Eye (tissue), 1 donor: ENCODE results near the gene KHDRBS2.

Experiments
- DNase-seq: peaks from one replicate; pipeline ENCODE4 v3.0.0-alpha.2; 2015

The KHDRBS2 gene

DNA sequence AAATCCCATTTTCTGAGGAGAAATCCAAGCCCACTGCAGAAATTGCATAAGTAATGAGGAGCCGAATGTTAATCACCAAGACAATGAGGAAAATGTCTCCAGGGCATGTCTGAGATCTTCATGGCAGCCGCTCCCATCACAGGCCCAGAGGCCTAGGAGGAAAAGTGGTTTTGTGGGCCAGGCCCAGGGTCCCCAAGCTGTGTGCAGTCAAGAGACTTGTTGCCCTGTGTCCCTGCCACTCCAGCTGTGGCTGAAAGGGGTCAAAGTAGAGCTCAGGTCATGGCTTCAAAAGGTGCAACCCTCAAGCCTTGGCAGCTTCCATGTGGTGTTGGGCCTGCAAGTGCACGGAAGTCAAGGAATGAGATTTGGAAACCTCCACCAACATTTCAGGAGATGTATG, 276.6 kb downstream of the KHDRBS2 start:
- no peak for DNase-seq

GRCh38 chr6:61989616-61990015, 296.4 kb downstream of the KHDRBS2 start:
- DNase-seq = no peak

- DNase-seq = no peak
Measured at GRCh38 chr6:61980622-61981021, 305.4 kb downstream of the KHDRBS2 start.

DNA sequence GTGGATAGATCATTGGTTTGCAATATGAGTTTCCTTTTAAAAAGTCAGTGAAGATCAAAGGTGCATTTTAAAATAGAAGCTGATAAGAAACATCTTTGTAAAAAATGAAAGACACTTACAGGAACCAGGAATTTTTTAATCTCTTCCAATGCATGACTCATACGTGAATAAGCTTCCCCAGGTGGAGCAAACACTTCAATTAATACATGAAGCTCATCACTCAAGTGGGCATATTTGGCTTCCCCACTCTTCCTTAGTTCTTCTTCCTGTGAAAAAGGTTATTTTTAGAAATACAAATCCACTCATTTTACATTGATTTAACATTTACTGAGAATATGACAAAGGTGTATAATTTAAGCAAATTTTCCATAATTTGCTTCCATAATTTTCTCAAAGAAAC, 308.1 kb downstream of the KHDRBS2 start:
- DNase-seq = no peak

DNA sequence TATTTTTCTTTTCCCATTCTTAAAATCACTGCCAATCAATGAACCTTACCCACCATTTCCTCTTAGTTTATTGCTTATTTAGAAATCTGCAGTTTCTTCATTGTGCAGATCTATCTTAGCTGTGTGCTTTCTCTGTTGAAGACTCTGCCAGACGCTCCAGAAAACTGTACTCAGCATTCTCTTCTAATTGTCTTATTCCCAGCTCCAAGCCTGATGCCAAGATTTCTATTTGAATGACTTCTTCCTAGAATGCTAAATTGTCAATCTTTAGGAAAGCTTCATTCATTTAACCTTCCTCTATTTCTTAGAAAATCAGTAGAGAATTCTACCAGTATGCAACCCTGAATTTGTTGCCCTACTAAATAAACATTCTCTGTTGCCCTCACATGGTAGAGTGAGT, 308.9 kb downstream of the KHDRBS2 start:
- DNase-seq = no peak

DNA sequence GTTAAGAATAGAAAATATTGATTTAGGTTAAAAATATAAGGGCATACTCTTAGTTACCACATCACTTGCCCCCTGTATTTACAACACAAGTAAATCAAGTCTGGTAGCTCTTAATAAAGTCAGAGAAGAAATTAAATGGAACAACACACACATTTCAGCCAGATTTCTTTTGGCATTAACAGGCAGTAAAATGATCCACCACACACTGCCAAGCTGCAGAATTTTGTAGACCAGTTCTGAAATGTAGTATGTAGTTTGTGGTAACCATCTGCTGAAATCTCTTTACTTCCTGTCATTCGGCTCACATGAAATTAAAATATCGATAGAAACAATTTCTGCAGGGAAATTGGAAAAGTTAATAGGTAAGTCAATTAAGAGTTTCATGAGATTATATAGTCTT, 326.8 kb downstream of the KHDRBS2 start:
- no peak for DNase-seq

- no peak for DNase-seq
Measured at GRCh38 chr6:61953851-61954250, 332.2 kb downstream of the KHDRBS2 start.

DNA sequence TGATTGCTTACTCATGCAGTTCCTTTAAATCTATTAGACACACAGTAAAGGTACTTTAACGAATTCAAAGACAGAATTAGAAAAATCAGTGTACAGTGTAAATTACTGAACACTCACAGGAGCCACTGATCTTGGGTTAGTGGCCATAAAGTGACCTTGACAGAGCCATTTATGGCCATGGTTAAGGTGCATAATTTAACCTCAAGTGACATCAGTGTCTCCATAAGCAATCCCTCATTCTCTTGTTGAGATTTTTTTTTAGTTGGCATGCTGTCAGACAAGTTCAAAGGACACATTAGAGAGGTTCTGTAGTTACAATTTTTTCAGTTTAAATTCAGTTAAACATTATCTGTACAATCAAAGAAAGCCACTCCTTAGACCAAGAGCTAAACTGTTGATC, 334.4 kb downstream of the KHDRBS2 start:
- DNase-seq = no peak

DNA sequence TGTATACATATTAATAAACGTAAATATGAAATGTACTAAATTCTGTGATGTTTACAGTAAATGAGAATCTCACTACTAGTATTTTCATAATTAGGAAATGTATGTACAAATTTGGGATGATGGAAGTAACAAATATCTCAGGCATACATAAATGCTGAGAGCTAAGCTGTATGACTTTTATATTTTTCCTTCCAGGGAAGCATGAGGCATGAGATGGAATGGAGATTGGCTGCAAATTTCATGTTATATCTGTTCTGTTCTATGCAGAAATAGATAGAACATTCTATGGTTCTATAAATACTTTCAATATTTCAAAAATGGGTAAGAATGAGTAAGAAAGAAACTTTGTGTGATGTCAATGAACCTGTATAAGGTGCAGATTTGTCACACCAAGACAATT, 335.2 kb downstream of the KHDRBS2 start:
- DNase-seq = no peak

GRCh38 chr6:61949971-61950370, 336.1 kb downstream of the KHDRBS2 start:
- no peak for DNase-seq

DNA sequence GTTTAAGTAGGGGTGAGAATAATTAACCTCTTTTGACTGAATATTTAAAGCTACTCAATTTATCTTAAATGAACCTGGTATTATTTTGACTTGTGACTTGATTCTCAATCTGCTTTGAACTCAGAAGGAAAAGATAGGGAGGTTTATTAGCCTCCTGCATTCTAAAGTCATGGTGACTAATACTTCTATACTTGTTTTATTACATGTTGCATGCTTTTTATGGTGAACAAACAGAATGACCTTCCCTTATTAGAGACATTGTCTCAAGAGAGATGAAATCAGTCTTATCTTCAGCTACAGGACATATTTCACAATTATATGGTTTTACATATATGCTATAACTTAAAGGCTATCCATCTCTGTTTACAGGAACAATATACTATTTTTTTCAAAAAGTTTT, 336.9 kb downstream of the KHDRBS2 start:
- no peak for DNase-seq

DNA sequence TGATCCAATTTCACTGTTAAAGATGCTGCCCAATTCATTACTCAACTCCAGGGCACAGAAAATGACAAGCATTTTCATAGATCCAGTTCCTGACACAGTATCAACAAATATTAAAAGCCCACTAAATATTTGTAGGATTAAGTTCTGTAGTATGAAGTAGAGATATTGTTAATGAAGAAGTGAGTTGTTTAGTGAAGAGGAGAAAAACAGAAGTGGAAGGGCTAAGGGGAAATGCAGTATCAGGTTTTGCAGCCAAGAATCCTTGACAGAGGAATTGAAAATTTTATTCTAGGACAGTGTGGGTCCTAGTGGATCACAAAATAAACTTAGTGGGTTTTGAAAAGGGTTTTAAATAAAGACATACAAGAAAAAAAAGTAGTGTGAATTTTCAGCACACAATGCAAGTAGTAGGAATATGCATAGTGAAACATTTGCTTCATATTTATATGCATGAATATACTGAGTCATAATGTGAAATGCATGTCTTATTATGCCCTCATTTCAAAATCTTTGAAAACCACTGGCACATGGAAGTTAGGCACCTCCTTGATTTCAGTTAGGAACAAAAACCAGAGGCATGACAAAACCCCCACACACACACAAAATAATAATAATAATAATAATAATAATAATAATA, 338.6 kb downstream of the KHDRBS2 start:
- DNase-seq = no peak

GRCh38 chr6:61940919-61941318, 345.1 kb downstream of the KHDRBS2 start:
- DNase-seq = no peak

DNA sequence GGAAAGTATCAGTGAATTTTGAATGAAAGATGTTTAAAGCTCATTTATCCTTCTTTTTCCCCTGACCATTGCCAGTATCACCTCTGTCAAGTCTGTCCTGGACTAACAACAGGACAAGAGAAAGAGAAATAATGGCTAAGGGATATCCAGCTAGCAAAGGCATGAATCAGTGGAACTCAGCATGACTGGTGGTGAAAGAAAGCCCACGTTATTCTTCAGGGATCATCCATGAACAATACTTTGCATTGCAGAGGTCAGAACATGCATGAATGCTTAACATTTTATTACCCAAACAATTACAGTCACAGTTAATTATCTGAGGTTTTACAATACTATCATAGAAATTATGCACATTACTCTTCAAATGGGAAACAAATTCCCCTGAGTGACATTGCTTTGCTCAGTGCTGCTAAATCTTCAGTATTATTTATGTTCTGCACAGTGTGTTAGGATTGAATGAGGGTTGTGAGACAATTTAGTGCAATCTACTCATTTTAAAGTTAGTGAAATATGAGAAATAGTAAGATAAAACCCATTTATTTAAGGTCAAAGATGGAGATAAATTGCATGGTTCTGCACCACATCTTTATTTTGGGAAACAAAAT, 350.7 kb downstream of the KHDRBS2 start:
- peak; percentile 32 for DNase-seq

DNA sequence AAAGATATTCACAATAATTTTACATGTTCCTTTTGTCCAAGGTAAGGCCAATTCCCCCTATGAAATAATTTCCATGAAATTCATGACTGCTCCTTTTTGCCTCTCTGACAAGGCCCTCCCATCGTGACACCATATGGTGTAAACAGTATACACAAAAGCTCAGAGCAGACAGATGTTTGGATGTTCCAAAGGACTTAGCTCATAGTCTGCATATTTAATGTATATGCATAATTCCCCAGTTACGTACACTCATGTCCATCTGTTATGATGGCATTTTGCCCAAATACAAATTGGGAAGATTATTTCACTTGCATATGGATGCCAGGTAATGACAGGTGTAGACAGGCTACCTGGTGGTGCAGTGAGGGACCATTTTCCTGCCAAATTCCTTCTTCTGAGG, 376.5 kb downstream of the KHDRBS2 start:
- peak; percentile 2 for DNase-seq

DNA sequence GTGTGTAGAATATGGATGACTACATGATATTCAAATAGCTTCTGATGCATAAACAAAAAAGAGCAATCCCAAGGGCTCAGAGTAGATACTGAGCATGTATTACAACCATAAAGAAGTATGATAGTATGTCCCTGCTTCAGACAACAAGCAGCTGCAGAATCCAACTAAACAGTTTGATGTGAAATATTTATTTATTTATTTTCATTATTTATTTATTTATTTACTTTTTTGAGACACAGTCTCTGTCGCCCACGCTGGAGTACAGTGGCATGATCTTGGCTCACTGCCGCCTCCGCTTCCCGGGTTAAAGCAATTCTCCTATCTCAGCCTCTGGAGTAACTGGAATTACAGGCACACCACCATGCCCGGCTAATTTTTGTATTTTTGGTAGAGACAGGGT, 384.3 kb downstream of the KHDRBS2 start:
- DNase-seq = no peak

DNA sequence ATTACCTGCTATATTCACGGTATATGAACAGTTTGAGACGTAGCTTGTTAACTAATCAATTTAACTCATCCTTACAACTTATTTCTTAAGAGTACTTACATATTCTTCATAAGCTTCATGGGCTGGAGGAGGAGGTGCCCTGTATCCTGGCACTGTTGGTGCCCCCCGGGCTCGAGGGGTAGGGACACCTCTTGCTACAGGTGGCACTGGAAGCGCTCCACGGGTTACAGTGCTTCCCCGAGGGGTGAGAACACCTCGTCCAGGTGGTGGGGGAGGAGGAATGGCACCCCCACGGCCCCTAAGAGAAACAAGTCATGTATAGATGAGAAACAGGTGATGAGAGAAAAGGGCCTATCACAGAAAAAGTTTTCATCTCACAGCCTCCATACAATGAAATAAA, 391.5 kb downstream of the KHDRBS2 start:
- no peak for DNase-seq

- DNase-seq = peak; percentile 55
Measured at GRCh38 chr6:61887423-61887822, 398.6 kb downstream of the KHDRBS2 start.

GRCh38 chr6:61886608-61887259, 399.3 kb downstream of the KHDRBS2 start:
- peak; percentile 18 for DNase-seq

GRCh38 chr6:61869632-61870400, 416.2 kb downstream of the KHDRBS2 start:
- DNase-seq = no peak

- DNase-seq = no peak
Measured at GRCh38 chr6:61868507-61869080, 417.4 kb downstream of the KHDRBS2 start.

DNA sequence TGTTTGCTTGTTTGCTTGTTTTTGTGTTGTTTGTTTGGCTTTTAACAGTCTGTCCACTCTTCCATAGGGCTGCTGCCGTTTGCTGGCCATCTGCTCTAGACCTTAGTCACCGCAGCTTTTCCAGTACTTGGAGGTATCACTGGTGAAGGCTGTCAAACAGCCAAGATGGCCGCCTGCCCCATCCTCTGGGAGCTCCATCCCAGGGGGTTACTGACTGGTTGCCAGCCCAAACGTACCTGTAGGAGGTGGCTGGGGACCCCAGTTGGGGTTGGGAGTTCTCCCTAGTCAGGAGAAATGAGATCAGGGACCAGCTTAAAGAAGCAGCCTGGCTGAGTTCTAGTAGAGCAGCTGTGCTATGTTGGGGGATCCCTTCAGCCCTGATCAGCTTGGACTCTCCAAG, 418.4 kb downstream of the KHDRBS2 start:
- no peak for DNase-seq

GRCh38 chr6:61857541-61857940, 428.5 kb downstream of the KHDRBS2 start:
- DNase-seq = no peak
